Skin epidermis (tissue), 12 donors: ENCODE results near the gene SGIP1.

Experiments
- H3K27ac ChIP-seq, 21 experiments: fragments of 200-600 bp; sonication (generic) in 11 of 21; one replicate each; pipeline ENCODE4 v1.5.0; 2020; ENCODE audit warnings: mild to moderate bottlenecking in 3 of 21, inconsistent platforms in 2 of 21, moderate library complexity in 2 of 21
- H3K4me3 ChIP-seq, 7 experiments: fragments of 200-600 bp; sonication (generic) in 2 of 7; one replicate each; pipeline ENCODE4 v1.5.0; 2020; ENCODE audit warnings: inconsistent platforms in 2 of 7, mild to moderate bottlenecking in 2 of 7, moderate library complexity in 1 of 7

SGIP1 gene

DNA sequence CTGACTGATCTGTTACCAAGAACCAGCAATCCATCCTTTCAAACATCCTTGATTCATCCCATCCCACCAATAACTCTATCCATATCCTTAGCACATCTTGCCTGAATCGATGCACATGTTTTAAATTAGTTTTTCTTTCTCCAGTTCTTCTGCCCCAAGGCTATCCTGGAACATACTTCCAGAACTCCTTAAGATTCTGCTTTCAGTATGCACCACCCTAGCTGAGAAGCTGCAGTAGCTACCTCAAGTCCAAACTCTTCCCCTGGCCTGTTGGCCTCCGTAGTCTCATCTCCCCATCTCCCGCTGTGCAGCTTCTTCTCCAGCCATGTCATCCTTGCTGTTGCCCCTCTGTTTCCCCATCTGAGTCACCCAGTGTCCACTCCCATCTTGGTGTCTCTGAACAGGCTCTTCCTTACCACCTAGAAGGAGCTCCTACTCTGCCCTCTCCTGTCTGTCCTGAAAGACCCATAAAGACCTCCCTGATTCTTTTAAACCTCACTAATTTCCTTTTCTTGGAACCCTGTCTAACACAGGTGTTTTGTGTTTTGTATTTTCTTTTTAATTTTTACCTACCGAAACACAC, 108.0 kb downstream of the SGIP1 start:
- Histone ChIP-seq H3K27ac (no peak overlapping the region), H3K4me3 (no peak overlapping the region)

DNA sequence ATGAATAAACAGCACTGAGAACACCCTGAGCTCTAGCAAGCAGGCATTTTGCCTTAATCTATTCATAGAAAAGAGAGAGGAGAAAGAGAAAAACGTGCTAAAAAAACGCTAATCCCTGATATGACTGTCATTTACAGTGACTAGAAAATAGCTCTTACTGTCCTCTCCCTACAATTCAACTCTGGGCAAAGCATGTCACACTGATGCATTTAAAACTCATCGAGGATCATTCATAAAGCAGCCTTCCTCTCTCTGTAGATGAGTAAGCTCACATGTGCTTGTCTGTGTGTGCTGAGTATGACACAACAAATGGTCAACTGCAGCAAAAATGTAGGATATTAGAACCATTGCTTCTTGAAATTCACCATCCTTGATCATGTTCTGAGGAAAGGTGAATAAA, 109.0 kb downstream of the SGIP1 start:
- Histone ChIP-seq H3K27ac (no peak overlapping the region), H3K4me3 (no peak overlapping the region)

DNA sequence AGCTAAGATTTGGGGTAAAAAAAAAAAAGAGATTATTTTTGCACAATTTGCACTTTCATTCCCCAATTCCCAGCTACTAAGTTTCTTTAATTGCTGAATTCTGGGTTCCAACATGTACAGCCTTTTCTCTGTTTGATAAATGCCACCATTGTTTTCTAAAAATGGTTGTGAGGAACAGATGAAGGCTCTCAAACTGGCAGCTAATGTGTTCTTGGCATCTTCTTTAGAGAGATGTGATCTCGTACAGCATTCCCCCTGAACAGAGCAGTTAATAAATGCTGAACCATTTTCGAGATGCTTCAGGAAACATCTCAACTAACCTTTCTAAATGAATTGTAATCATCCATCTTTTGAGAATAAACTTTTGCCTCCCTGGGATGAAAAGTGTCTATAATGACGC, 110.4 kb downstream of the SGIP1 start:
- no peak overlapping the region for H3K27ac ChIP-seq
- no peak overlapping the region for H3K4me3 ChIP-seq

DNA sequence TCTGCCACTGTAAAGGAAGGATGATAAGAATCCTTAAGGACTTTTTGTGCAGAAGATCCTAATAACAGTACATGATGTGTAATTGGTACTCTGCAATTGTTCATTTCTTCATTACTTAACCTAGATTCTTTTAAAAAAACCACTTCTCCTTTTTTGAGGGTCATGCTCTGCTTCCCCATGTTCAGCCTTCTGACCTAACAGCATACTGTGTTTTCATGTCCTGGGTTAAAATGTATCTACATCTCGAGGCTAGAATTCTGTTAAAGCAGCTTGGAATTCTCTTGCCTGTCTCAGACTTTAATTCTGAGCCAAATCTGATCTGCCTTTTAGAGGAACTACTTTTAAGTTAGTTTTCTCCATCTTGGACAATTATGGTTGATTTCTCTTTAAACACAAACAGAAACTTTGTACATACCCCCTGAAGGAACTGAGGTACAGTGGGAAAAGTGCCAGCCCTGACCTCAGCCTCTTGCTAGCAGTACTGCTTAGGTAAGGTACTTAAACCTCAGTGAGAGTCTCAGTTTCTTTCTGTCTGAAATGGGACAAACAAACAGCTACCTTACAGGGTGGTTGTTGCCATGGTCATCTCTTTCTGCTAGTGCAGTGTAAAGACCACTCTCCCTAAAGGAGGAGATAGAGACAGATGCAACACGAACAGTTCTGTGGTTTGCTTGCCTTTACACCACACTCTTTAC, 115.1 kb downstream of the SGIP1 start:
- no peak overlapping the region for H3K27ac ChIP-seq
- no peak overlapping the region for H3K4me3 ChIP-seq

- H3K27ac ChIP-seq: no peak overlapping the region
- H3K4me3 ChIP-seq: no peak overlapping the region
Measured at GRCh38 chr1:66652556-66652955, 118.6 kb downstream of the SGIP1 start.

- Histone ChIP-seq H3K4me3 (no peak overlapping the region), H3K27ac (no peak overlapping the region)
Measured at GRCh38 chr1:66654643-66655042, 120.7 kb downstream of the SGIP1 start.

DNA sequence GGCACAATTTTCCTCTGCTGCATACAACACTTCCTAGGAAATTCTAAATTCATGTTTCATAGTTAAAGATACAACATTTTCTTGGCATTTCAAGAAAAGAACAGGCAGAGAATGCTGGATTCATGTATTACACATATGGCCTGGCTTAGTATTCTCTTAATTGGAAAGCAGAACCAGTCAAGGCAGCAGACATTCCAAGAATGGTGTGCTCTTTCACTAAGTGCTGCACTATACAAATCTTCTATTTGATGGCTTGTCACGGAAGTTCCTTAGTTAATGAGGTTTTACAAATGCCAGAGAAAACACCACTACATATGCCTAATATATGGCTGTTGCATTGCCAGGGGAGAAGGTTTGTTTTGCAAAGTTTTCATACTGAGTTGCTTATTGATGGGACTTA, 137.5 kb downstream of the SGIP1 start:
- Histone ChIP-seq H3K27ac (no peak overlapping the region), H3K4me3 (no peak overlapping the region)

DNA sequence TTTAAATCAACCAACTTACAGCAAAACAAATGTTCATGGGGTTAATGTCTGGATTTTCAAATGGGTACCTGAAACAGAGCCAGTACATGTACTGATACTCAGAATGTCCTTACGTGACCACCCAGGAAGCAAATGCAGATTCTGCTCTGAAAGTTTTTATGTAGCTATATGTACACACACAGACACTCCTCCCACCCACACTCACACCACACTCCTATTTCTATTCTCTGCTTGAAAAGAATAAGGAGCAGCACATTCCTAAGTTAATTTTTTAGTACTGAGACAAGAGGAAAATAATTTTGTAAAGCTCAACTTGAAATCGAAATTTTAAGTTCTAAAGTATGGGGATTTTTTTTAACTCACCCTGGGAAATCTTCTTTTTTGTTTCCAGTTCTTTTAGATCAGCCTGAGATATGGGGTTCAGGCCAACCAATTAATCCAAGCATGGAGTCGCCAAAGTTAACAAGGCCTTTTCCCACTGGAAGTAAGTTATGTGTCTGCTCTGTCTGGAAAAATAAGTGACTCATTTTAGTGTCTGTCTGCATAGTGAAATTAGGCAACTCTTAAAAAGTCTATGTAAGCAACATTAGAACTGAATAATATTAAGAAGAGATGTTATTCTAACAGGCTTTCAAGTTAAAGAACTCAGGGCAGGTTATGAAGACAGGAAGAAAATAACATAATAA, 142.8 kb downstream of the SGIP1 start:
- Histone ChIP-seq H3K27ac (peak overlapping the region in 18 of 21 experiments; percentile 26 to 87 (median 70)), H3K4me3 (no peak overlapping the region)

DNA sequence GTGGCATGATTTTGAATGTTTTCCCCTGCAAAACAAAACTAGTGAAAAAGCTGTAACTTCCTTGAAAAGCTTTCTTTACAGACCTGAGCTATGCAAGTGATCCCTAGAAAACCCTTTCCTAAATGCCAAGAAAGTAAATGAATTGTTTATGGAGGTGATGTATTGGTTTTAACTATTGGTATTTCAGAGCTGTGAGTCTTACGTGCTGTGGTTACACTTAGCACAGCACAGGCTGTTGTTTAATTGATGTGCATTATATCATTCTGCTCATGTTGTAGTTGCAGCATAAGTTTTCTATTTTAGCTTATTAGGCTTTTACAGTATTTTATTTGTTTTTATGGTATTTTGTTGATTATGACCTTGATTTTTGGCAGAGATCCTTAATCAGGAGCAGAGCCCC, 144.2 kb downstream of the SGIP1 start:
- peak overlapping the region in 8 of 21 experiments; percentile 69 to 87 (median 80) for H3K27ac ChIP-seq
- no peak overlapping the region for H3K4me3 ChIP-seq

DNA sequence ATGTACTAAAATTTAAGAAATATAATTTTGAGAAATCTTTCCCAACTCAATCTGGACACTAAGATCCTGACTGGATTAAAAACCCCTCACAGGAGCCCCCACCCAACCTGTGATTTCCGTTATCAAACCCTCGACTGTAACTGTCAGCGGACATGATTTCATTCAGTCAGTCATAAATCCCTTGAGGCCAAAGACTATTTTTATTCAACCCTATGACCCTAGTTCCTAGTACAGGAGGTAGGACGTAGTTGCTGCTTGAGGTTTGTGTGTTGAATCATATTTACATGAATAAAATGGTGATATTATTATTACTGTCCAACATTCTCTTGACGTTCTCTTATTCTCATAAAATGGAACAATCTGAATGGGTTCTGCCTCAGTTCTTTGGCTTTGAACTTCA, 145.2 kb downstream of the SGIP1 start:
- peak overlapping the region in 2 of 21 experiments; percentile 2 to 82 for H3K27ac ChIP-seq

GRCh38 chr1:66681686-66682085, 147.7 kb downstream of the SGIP1 start:
- Histone ChIP-seq H3K4me3 (no peak overlapping the region), H3K27ac (no peak overlapping the region)

More for the DNA sequence above, 145.2 kb downstream of the SGIP1 start:
- H3K4me3 ChIP-seq: no peak overlapping the region

GRCh38 chr1:66682106-66682505, 148.2 kb downstream of the SGIP1 start:
- Histone ChIP-seq H3K4me3 (no peak overlapping the region), H3K27ac (no peak overlapping the region)

- Histone ChIP-seq H3K27ac (no peak overlapping the region), H3K4me3 (no peak overlapping the region)
Measured at GRCh38 chr1:66684353-66684752, 150.4 kb downstream of the SGIP1 start.

GRCh38 chr1:66685265-66685664, 151.3 kb downstream of the SGIP1 start:
- Histone ChIP-seq H3K4me3 (no peak overlapping the region), H3K27ac (no peak overlapping the region)

GRCh38 chr1:66685670-66686069, 151.7 kb downstream of the SGIP1 start:
- Histone ChIP-seq H3K27ac (no peak overlapping the region), H3K4me3 (no peak overlapping the region)

DNA sequence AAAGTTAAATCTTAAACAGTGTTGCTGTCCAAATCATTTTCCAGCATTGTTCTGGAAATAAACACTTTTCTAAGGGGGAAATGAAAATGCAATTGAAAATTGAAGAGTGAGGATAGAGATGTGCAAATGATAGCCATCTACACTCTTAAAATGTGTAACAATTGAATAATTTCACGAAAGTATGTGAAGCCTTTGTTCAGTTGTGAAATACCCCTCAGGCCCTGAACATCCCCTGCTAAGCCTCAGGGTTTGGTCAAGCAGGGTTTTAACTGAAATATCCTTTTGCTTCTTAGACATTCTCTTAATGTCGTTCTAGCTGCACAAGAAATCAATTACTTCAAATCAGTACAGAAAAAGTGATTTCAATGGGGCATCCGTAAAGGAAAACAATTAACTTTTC, 152.5 kb downstream of the SGIP1 start:
- no peak overlapping the region for H3K27ac ChIP-seq
- H3K4me3 ChIP-seq: no peak overlapping the region

GRCh38 chr1:66687358-66687757, 153.4 kb downstream of the SGIP1 start:
- Histone ChIP-seq H3K4me3 (no peak overlapping the region), H3K27ac (no peak overlapping the region)

DNA sequence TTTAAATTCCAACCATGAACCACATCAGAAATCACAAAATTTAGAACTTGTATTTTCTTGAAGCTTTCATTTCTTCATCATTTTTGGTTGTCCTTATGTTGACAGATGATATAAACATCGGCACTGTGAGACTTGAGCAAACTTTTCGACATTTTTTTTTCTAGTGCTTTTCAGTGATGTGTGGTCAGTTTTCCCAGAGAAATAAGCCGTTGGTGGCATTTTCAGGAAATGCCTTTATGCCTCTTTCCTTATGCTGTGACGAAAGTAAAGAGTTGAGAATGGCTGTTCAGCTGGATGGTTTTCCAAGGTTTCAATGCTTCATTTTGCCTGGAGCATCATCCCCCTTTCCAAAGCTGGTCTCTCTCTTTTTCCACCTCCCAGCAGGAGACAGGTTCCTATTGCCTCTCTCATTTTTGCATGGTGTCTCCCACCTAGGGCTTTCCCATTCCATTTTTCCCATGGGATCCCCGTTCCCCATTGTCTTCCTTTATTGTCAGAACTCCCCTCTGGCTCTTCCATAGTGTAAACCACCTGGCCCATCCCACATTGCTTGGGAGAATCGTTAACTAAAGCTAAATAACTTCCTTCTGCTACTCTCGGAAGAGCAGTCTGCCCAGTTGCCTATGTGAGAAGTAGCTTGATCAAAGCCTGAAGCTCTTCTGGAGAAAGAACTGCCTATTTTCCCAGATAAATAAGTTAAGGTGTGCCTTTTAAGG, 156.9 kb downstream of the SGIP1 start:
- H3K27ac ChIP-seq: peak overlapping the region in 2 of 21 experiments; percentile 3 to 12
- no peak overlapping the region for H3K4me3 ChIP-seq

DNA sequence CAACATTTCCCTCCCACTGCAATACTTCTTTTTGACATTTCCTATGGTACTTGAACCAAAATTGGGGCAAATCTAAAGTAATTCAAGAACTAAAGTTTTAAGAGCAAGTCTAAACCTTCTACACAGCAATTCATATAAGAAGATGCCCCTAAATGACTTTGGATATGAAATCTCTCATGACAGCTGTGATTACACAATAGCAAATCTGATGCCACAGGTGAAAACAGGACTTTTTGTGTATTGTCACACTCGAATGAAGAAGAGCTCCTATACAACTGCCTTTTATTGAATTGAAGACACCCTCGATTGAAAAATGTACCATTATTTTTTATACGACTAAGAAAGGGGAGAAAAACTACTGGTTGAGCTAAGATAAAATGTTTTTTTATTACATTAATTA, 158.7 kb downstream of the SGIP1 start:
- Histone ChIP-seq H3K4me3 (no peak overlapping the region), H3K27ac (no peak overlapping the region)

DNA sequence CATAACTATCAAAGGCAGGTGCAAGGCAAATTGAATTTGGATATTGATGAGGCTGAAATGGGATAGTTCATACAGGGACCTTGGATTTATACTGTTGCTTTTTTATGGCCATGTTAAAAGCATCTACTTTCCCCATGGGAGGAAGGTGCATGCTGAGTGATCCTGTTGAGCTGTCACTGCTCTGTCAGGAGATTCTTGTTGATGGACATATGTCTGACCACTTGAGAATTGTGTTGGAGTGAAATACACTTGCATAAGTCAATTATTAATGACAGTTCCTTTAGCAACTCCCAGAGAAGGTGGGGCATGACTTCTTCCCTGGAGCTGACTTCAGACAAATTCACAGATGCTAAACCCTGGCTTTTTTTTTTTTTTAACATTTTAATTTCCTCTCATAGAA, 159.9 kb downstream of the SGIP1 start:
- H3K4me3 ChIP-seq: no peak overlapping the region
- no peak overlapping the region for H3K27ac ChIP-seq

DNA sequence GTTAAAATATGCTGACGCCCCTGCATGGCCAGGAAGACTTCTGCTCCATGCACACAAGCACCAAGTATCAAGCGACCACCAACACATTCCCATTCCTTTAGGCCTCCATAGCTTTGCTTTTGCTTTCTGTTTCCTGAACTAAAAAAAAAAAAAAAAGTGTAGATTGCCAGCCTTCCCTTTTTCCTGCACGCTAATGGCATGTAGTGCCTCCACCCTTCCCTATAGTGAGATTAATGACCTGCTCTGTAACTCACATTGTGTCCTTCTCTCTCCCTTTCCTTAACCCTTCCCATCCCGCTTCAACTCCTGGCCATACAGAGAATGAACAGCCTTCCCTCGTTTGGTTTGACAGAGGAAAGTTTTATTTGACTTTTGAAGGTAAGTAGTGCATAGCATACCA, 161.2 kb downstream of the SGIP1 start:
- Histone ChIP-seq H3K27ac (no peak overlapping the region), H3K4me3 (no peak overlapping the region)
